GM12801 (cell line): ENCODE results near the gene LHX6.

ENCODE experiments used
- CTCF ChIP-seq: IDR thresholded peaks from one replicate; pipeline ENCODE4 v1.5.1; 2011; ENCODE audit warnings: control low read depth; ENCODE audit not compliant: insufficient read length; ENCODE audit errors: extremely low read depth

LHX6 gene

GRCh38 chr9:122228568-122229484 is at the start of gene LHX6:
LHX6 (minus strand) TSS chr9:122228957; CDS start chr9:122228740, 217 bp downstream.
- no peak for TF ChIP-seq CTCF

- TF ChIP-seq CTCF: no peak
Measured at GRCh38 chr9:122277285-122277897, 48.6 kb upstream of the LHX6 start.

GRCh38 chr9:122276096-122276495 is 47.3 kb upstream of the LHX6 start:
- TF ChIP-seq CTCF: no peak

GRCh38 chr9:122274055-122274454 is 45.3 kb upstream of the LHX6 start:
- TF ChIP-seq CTCF: no peak

GRCh38 chr9:122268041-122268814 is 39.5 kb upstream of the LHX6 start:
- TF ChIP-seq CTCF: no peak

- no peak for TF ChIP-seq CTCF
Measured at GRCh38 chr9:122265149-122265915, 36.6 kb upstream of the LHX6 start.
